GM19397 (cell line): ENCODE data around the gene KLF3.

Source experiments
- ATAC-seq: cut with Tn5 transposase; IDR thresholded peaks from one replicate; pipeline ENCODE4 v1.9.1; 2021; ENCODE audit warnings: mild to moderate bottlenecking, moderate library complexity; ENCODE audit not compliant: unreplicated experiment

Gene KLF3

GRCh38 chr4:38673130-38673978, 9.4 kb downstream of the KLF3 start:
- no peak for ATAC-seq

GRCh38 chr4:38674258-38675144, 10.5 kb downstream of the KLF3 start:
- no peak for ATAC-seq

GRCh38 chr4:38675146-38676121, 11.4 kb downstream of the KLF3 start:
- peak; percentile 62 for ATAC-seq

GRCh38 chr4:38676986-38677385, 13.0 kb downstream of the KLF3 start:
- no peak for ATAC-seq

- no peak for ATAC-seq
These were observed 13.4 kb downstream of the KLF3 start for GRCh38 chr4:38677441-38677840.

GRCh38 chr4:38678078-38678477, 14.1 kb downstream of the KLF3 start:
- no peak for ATAC-seq

GRCh38 chr4:38679921-38680320, 15.9 kb downstream of the KLF3 start:
- no peak for ATAC-seq

- ATAC-seq = no peak
These were observed 17.4 kb downstream of the KLF3 start for GRCh38 chr4:38681281-38681991.

- ATAC-seq = no peak
These were observed 18.3 kb downstream of the KLF3 start for GRCh38 chr4:38682336-38682735.

- ATAC-seq = no peak
These were observed 19.3 kb downstream of the KLF3 start for GRCh38 chr4:38683276-38683675.

GRCh38 chr4:38684271-38684670, 20.3 kb downstream of the KLF3 start:
- ATAC-seq = no peak

GRCh38 chr4:38684951-38685844, 21.2 kb downstream of the KLF3 start:
- ATAC-seq = no peak

- ATAC-seq = no peak
These were observed 22.7 kb downstream of the KLF3 start for GRCh38 chr4:38686682-38687081.

GRCh38 chr4:38687571-38688011, 23.6 kb downstream of the KLF3 start:
- no peak for ATAC-seq

GRCh38 chr4:38688676-38689355, 24.8 kb downstream of the KLF3 start:
- ATAC-seq = no peak

- no peak for ATAC-seq
These were observed 27.4 kb downstream of the KLF3 start for GRCh38 chr4:38691251-38692008.

- ATAC-seq = no peak
These were observed 28.4 kb downstream of the KLF3 start for GRCh38 chr4:38692421-38692820.

- no peak for ATAC-seq
These were observed 29.6 kb downstream of the KLF3 start for GRCh38 chr4:38693569-38693968.
